Measurements from ENCODE around the gene DUSP1. TPM values are rescaled to one million over a fixed set of nuclear protein-coding genes. Genes with fewer than 3 reads are reported as not detected.

The DUSP1 gene
- total and polyA plus RNA-seq, 9 of the 15 experiments (the other 6 are each of a cell fraction or from before 2014, with no cell fraction given) = 2.1 to 14.2 (median 8.5) TPM

DNA sequence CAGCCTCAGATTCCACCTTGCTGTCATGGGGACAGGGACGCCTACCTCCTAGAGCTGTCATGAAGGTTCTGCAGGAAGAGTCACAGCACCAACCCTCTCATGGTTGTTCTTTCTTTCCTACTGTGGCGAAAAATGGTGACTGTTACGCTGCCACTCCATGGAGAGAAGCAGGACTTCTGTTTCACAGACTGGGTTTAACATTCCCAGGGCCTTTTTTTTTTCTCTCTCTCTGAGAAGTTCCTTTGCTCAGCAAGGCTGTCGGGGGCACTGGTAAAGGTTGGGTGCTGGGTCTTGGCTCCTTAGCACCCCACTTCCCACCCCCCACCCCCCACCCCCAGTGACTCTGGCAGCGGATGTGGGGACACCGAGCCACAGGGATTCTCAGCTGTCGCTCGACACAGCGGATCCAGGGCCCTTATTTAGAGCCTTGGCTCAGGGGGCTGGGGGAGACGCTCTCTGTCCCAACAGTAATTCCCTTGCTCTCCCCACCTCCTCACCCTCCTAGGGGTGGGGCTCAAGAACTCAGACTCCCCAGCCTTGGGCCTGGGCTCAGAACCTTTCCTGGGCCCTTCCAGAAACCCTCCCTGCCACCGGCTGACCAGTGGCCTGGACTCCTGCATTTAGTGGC is 34.4 kb downstream of the DUSP1 start:
- H3K4me1 ChIP-seq (replicated peaks in 1 of 2; ENCODE audit: control insufficient read depth in 2 of 2, insufficient read depth in 2 of 2, low read length in 2 of 2) = peaks cover 0 to 10% of the 10 kb centered on the region in 2 experiments; a peak in 2 of 5 replicates
- in situ Hi-C loops (cut with MboI) = no loop called here

DNA sequence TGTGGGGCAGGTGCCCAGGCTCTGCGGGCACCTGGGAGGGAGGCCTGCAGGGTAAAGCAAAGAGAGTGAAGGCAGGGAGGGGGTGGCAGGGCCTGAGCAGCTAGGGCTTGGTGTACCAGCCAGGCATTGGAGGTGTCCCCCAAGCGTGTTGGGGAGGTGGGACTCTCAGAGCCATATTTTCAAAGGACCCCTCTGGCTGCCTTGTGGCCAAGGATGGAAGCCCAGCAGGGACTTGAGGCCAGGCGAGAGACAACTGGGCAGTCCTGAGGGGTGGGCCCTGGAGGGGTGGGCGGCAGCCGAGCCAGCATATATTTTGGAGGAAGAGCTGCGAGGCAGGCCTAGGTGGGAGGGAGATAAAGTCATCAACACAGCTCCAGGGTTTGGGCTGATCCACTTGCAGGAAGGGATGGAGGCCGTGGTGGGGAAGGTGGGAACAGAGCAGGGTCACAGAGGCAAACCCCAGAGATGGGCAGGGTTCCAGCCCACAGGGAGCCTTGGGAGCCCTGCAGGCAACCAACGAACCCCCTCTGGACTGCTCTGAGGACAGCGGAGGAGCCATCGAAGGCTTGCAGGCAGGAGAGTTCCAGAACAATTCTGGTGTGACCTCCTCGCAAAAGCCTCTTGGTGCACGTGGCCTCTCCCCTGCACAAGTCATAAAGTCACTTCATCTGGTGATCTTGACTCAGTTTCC is 35.7 kb downstream of the DUSP1 start:
- Histone ChIP-seq H3K9ac (ENCODE audit: insufficient read depth in 1 of 2, low read depth in 2 of 2, low read length in 2 of 2) (no peak overlapping the region), H3K9me1 (ENCODE audit: control insufficient read depth, insufficient read depth, low read length) (no peaks in the 10 kb centered on the region), H3K4me3 (no peak overlapping the region), H2AFZ (ENCODE audit: low read depth, low read length) (no peak overlapping the region), H3K4me2 (ENCODE audit: insufficient read depth, low read length) (no peak overlapping the region), H3K27me3 (ENCODE audit: control insufficient read depth in 2 of 2, insufficient read depth in 2 of 2, low read length in 2 of 2) (peaks cover 0 to 7% of the 10 kb centered on the region in 2 experiments; a peak in 2 of 5 replicates), H3K27ac (ENCODE audit: extremely low read depth, low read depth, low read length) (no peak overlapping the region), H3K36me3 (ENCODE audit: control insufficient read depth, insufficient read depth, low read length) (no peaks in the 10 kb centered on the region), H4K20me1 (replicated peaks; ENCODE audit: control insufficient read depth, insufficient read depth, low read length) (no peaks in the 10 kb centered on the region), H3K4me1 (replicated peaks in 1 of 2; ENCODE audit: control insufficient read depth in 2 of 2, insufficient read depth in 2 of 2, low read length in 2 of 2) (peaks cover 0 to 13% of the 10 kb centered on the region in 2 experiments; a peak in 2 of 5 replicates), H3K79me2 (ENCODE audit: control insufficient read depth, insufficient read depth, low read length) (no peaks in the 10 kb centered on the region), H3K9me3 (replicated peaks; ENCODE audit: control insufficient read depth, insufficient read depth, low read depth, low read length) (no peaks in the 10 kb centered on the region)
- intact Hi-C loops (cut with micrococcal nuclease) = no loop called here
- ChIA-PET POLR2A (no interaction called here), CTCF (ENCODE audit: low intra/inter-chr PET ratio) (no interaction called here)
- WGBS (ENCODE audit: insufficient coverage, low coverage, missing lambda C conversion rate) = 41% methylated on average over 12 of the region's 12 CpGs
- DNase-seq (ENCODE audit: extremely low read depth in 1 of 4, low spot score in 3 of 4) (no peak), ATAC-seq (no peak; the same call in 2 of the 3 replicates), FAIRE-seq (no peak)
- in situ Hi-C loops (cut with MboI) = no loop called here
- no TSS peak for BruUV-seq (replicated peaks)
- no peak for TF ChIP-seq GABPB1 (CRISPR knock-in tag; IDR thresholded peaks at IDR 0.05)
- TF ChIP-seq, protein P1, sequence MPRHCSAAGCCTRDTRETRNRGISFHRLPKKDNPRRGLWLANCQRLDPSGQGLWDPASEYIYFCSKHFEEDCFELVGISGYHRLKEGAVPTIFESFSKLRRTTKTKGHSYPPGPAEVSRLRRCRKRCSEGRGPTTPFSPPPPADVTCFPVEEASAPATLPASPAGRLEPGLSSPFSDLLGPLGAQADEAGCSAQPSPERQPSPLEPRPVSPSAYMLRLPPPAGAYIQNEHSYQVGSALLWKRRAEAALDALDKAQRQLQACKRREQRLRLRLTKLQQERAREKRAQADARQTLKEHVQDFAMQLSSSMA (CRISPR knock-in tag; IDR thresholded peaks at IDR 0.05) = no peak
- no peak for TF ChIP-seq ZFP30 (CRISPR knock-in tag; IDR thresholded peaks at IDR 0.05; ENCODE audit: borderline replicate concordance)
- no peak for TF ChIP-seq FOXJ2 (tag; IDR thresholded peaks at IDR 0.05)
- no peak for TF ChIP-seq XRCC3 (IDR thresholded peaks at IDR 0.05)

More for the DNA sequence above, 34.4 kb downstream of the DUSP1 start:
- intact Hi-C loops (cut with micrococcal nuclease) = no loop called here
- CTCF ChIA-PET (ENCODE audit: low intra/inter-chr PET ratio) = no interaction called here
- DNase-seq (ENCODE audit: extremely low read depth in 1 of 4, low spot score in 3 of 4) (no peak), FAIRE-seq (no peak), ATAC-seq (peak; percentile 16; the same call in 2 of the 3 replicates)
- H3K36me3 ChIP-seq (ENCODE audit: control insufficient read depth, insufficient read depth, low read length) = no peaks in the 10 kb centered on the region
- H3K27ac ChIP-seq (ENCODE audit: extremely low read depth, low read depth, low read length) = no peak overlapping the region
- 66% methylated on average over 9 of the region's 11 CpGs for WGBS (ENCODE audit: insufficient coverage, low coverage, missing lambda C conversion rate)
- peak overlapping the region; percentile 12; the same call in 1 of the 2 replicates for H2AFZ ChIP-seq (ENCODE audit: low read depth, low read length)
- no peaks in the 10 kb centered on the region for H3K9me3 ChIP-seq (replicated peaks; ENCODE audit: control insufficient read depth, insufficient read depth, low read depth, low read length)
- BruUV-seq (replicated peaks) = no TSS peak
- TF ChIP-seq HNRNPH1 (optimal IDR thresholded peaks at IDR 0.05; ENCODE audit: low read depth, low read length) (no peak), ZNF41 (CRISPR knock-in tag; conservative IDR thresholded peaks at IDR 0.05) (no peak), ETV6 (IDR thresholded peaks at IDR 0.05; ENCODE audit: borderline replicate concordance in 1 of 2, low read depth in 2 of 2, low read length in 1 of 2) (no peak), ETV6 (CRISPR knock-in tag; IDR thresholded peaks at IDR 0.05; ENCODE audit: borderline replicate concordance) (no peak), ZC3H4 (CRISPR knock-in tag; IDR thresholded peaks at IDR 0.05; ENCODE audit: borderline replicate concordance) (no peak), RFX1 (IDR thresholded peaks at IDR 0.05) (peak; percentile 22; the same call in 1 of the 2 replicates)
- H3K9me1 ChIP-seq (ENCODE audit: control insufficient read depth, insufficient read depth, low read length) = no peaks in the 10 kb centered on the region
- no peaks in the 10 kb centered on the region for H3K79me2 ChIP-seq (ENCODE audit: control insufficient read depth, insufficient read depth, low read length)
- POLR2A ChIA-PET = no interaction called here
- no peak overlapping the region for H3K4me2 ChIP-seq (ENCODE audit: insufficient read depth, low read length)
- H3K9ac ChIP-seq (ENCODE audit: insufficient read depth in 1 of 2, low read depth in 2 of 2, low read length in 2 of 2) = no peak overlapping the region
- no peaks in the 10 kb centered on the region for H4K20me1 ChIP-seq (replicated peaks; ENCODE audit: control insufficient read depth, insufficient read depth, low read length)
- no peak overlapping the region for H3K4me3 ChIP-seq
- no peaks in the 10 kb centered on the region for H3K27me3 ChIP-seq (ENCODE audit: control insufficient read depth in 2 of 2, insufficient read depth in 2 of 2, low read length in 2 of 2)
